ENCODE measurements around the gene PRPF6. TPM values are rescaled to one million over a fixed set of nuclear protein-coding genes. Genes with fewer than 3 reads are reported as not detected.
"Not testable (repeated sequence)": the region's sequence is repeated elsewhere in the genome, so short reads cannot be mapped to it uniquely, and the experiment has no call there.

Gene PRPF6
- total RNA-seq, 2 experiments from 2014 or later = 45.1 to 73.7 TPM

- Histone ChIP-seq H3K4me2 (ENCODE audit: low read length) (peak overlapping the region; percentile 85; the same call in 1 of the 2 replicates), H2AFZ (ENCODE audit: low read length) (no peak overlapping the region), H3K79me2 (ENCODE audit: insufficient read depth, low read depth, low read length) (peaks cover 21% of the 10 kb centered on the region; the same call in 1 of the 2 replicates), H3K9me3 (ENCODE audit: low read length) (no peaks in the 10 kb centered on the region), H3K4me3 (ENCODE audit: low read depth, low read length, poor library complexity, severe bottlenecking) (no peak overlapping the region), H3K27ac (ENCODE audit: low read depth, low read length, poor library complexity, severe bottlenecking) (no peak overlapping the region), H4K20me1 (ENCODE audit: insufficient read depth, low read length) (no peaks in the 10 kb centered on the region), H3K9me2 (ENCODE audit: insufficient read depth, low read length) (no peaks in the 10 kb centered on the region), H3K36me3 (ENCODE audit: insufficient read depth, low read length) (no peaks in the 10 kb centered on the region; the same call in 1 of the 2 replicates), H3K4me1 (ENCODE audit: insufficient read depth, low read length, poor library complexity, severe bottlenecking) (peaks cover 28% of the 10 kb centered on the region)
- ChIA-PET CTCF (ENCODE audit: unreplicated experiment) (no interaction called here), POLR2A (interaction anchor here (0.6 kb wide), 1 partner anchor 308 kb away, joined by 3 read pairs; no protein-coding TSS in a partner anchor)
- no peak for DNase-seq (ENCODE audit: low spot score)
- intact Hi-C loops (cut with micrococcal nuclease; ENCODE audit: unreplicated experiment) = no loop called here
- TF ChIP-seq CTCF (conservative IDR thresholded peaks at IDR 0.05; ENCODE audit: low read length) (no peak), EZH2phosphoT487 (IDR thresholded peaks at IDR 0.05; ENCODE audit: borderline replicate concordance, low read depth, low read length) (no peak)
- BruUV-seq (replicated peaks) = no TSS peak
These were observed 22.5 kb upstream of the PRPF6 start for GRCh38 chr20:63958471-63958870.

GRCh38 chr20:63958964-63959698 lies 21.8 kb upstream of the PRPF6 start:
- DNase-seq (ENCODE audit: low spot score) = no peak
- Histone ChIP-seq H3K79me2 (ENCODE audit: insufficient read depth, low read depth, low read length) (peaks cover 16% of the 10 kb centered on the region; the same call in 1 of the 2 replicates), H3K9me2 (ENCODE audit: insufficient read depth, low read length) (no peaks in the 10 kb centered on the region), H2AFZ (ENCODE audit: low read length) (no peak overlapping the region), H4K20me1 (ENCODE audit: insufficient read depth, low read length) (no peaks in the 10 kb centered on the region), H3K9me3 (ENCODE audit: low read length) (no peaks in the 10 kb centered on the region), H3K27ac (ENCODE audit: low read depth, low read length, poor library complexity, severe bottlenecking) (no peak overlapping the region), H3K4me2 (ENCODE audit: low read length) (no peak overlapping the region), H3K4me3 (ENCODE audit: low read depth, low read length, poor library complexity, severe bottlenecking) (no peak overlapping the region), H3K36me3 (ENCODE audit: insufficient read depth, low read length) (no peaks in the 10 kb centered on the region; the same call in 1 of the 2 replicates), H3K4me1 (ENCODE audit: insufficient read depth, low read length, poor library complexity, severe bottlenecking) (peaks cover 28% of the 10 kb centered on the region)
- intact Hi-C loops (cut with micrococcal nuclease; ENCODE audit: unreplicated experiment) = no loop called here
- BruUV-seq (replicated peaks) = no TSS peak
- TF ChIP-seq EZH2phosphoT487 (IDR thresholded peaks at IDR 0.05; ENCODE audit: borderline replicate concordance, low read depth, low read length) = no peak
- TF ChIP-seq CTCF (conservative IDR thresholded peaks at IDR 0.05; ENCODE audit: low read length) = no peak
- POLR2A ChIA-PET = interaction anchor here (0.6 kb wide), 1 partner anchor 309 kb away, joined by 3 read pairs; no protein-coding TSS in a partner anchor
- CTCF ChIA-PET (ENCODE audit: unreplicated experiment) = no interaction called here

GRCh38 chr20:63959699-63960075 lies 21.2 kb upstream of the PRPF6 start:
- intact Hi-C loops (cut with micrococcal nuclease; ENCODE audit: unreplicated experiment) = no loop called here
- TF ChIP-seq CTCF (conservative IDR thresholded peaks at IDR 0.05; ENCODE audit: low read length) (no peak), EZH2phosphoT487 (IDR thresholded peaks at IDR 0.05; ENCODE audit: borderline replicate concordance, low read depth, low read length) (no peak)
- no peak overlapping the region for H3K4me2 ChIP-seq (ENCODE audit: low read length)
- H3K9me3 ChIP-seq (ENCODE audit: low read length) = no peaks in the 10 kb centered on the region
- H3K4me3 ChIP-seq (ENCODE audit: low read depth, low read length, poor library complexity, severe bottlenecking) = no peak overlapping the region
- H3K9me2 ChIP-seq (ENCODE audit: insufficient read depth, low read length) = no peaks in the 10 kb centered on the region
- peaks cover 26% of the 10 kb centered on the region for H3K4me1 ChIP-seq (ENCODE audit: insufficient read depth, low read length, poor library complexity, severe bottlenecking)
- no peak for DNase-seq (ENCODE audit: low spot score)
- H3K27ac ChIP-seq (ENCODE audit: low read depth, low read length, poor library complexity, severe bottlenecking) = no peak overlapping the region
- ChIA-PET POLR2A (no interaction called here), CTCF (ENCODE audit: unreplicated experiment) (no interaction called here)
- H3K36me3 ChIP-seq (ENCODE audit: insufficient read depth, low read length) = no peaks in the 10 kb centered on the region; the same call in 1 of the 2 replicates
- no peaks in the 10 kb centered on the region for H4K20me1 ChIP-seq (ENCODE audit: insufficient read depth, low read length)
- no TSS peak for BruUV-seq (replicated peaks)
- H3K79me2 ChIP-seq (ENCODE audit: insufficient read depth, low read depth, low read length) = peaks cover 10% of the 10 kb centered on the region; the same call in 1 of the 2 replicates
- no peak overlapping the region for H2AFZ ChIP-seq (ENCODE audit: low read length)

GRCh38 chr20:63960654-63961621 lies 20.0 kb upstream of the PRPF6 start:
- H3K79me2 ChIP-seq (ENCODE audit: insufficient read depth, low read depth, low read length); DNase-seq (ENCODE audit: low spot score); H3K9me3 ChIP-seq (ENCODE audit: low read length); BruUV-seq (replicated peaks); CTCF ChIA-PET (ENCODE audit: unreplicated experiment); H3K27ac ChIP-seq (ENCODE audit: low read depth, low read length, poor library complexity, severe bottlenecking); H3K4me2 ChIP-seq (ENCODE audit: low read length); H3K9me2 ChIP-seq (ENCODE audit: insufficient read depth, low read length); H4K20me1 ChIP-seq (ENCODE audit: insufficient read depth, low read length); H3K36me3 ChIP-seq (ENCODE audit: insufficient read depth, low read length); H3K4me3 ChIP-seq (ENCODE audit: low read depth, low read length, poor library complexity, severe bottlenecking); intact Hi-C loops (cut with micrococcal nuclease; ENCODE audit: unreplicated experiment); H2AFZ ChIP-seq (ENCODE audit: low read length): not testable (repeated sequence)
- peaks cover 21% of the 10 kb centered on the region for H3K4me1 ChIP-seq (ENCODE audit: insufficient read depth, low read length, poor library complexity, severe bottlenecking)
- POLR2A ChIA-PET = interaction anchor here (0.6 kb wide), 1 partner anchor 50 kb away, joined by 3 read pairs; no protein-coding TSS in a partner anchor
